Neural cell (in vitro differentiated cells): Measurements from ENCODE around the gene NCR2. TPM values are rescaled to one million over a fixed set of nuclear protein-coding genes. Genes with fewer than 3 reads are reported as not detected.

Experiments
- H2AFZ ChIP-seq: fragments of 200-600, 300-800 bp; sonication (generic), shearing (Covaris generic); 2 replicates; pipeline ENCODE4 v1.6.0; 2014; ENCODE audit warnings: low read depth, mild to moderate bottlenecking, antibody characterized with exemption, low read length, moderate library complexity
- H3F3A ChIP-seq: fragments of 200-600 bp; shearing (Covaris generic); 2 replicates; pipeline ENCODE4 v1.6.1; 2016; ENCODE audit warnings: mild to moderate bottlenecking, moderate library complexity, mixed read lengths, antibody characterized with exemption, low read length; ENCODE audit not compliant: insufficient read depth, poor library complexity, severe bottlenecking
- H3K27ac ChIP-seq: fragments of 200-600, 300-800 bp; sonication (generic), shearing (Covaris generic); 2 replicates; pipeline ENCODE4 v1.5.1; 2014; ENCODE audit warnings: mild to moderate bottlenecking, low read length, moderate library complexity
- H3K27me3 ChIP-seq: fragments of 300-800, 200-600 bp; sonication (generic), shearing (Covaris generic); 2 replicates; pipeline ENCODE4 v1.6.0; 2014; ENCODE audit warnings: mild to moderate bottlenecking, low read depth, low read length, moderate library complexity; ENCODE audit not compliant: insufficient read depth
- H3K36me3 ChIP-seq: fragments of 300-800, 200-600 bp; sonication (generic), shearing (Covaris generic); 2 replicates; pipeline ENCODE4 v1.5.1; 2014; ENCODE audit warnings: mild to moderate bottlenecking, antibody characterized with exemption, low read length, moderate library complexity; ENCODE audit not compliant: insufficient read depth
- H3K4me2 ChIP-seq: fragments of 300-800, 200-600 bp; sonication (generic), shearing (Covaris generic); 2 replicates; pipeline ENCODE4 v1.6.0; 2014; ENCODE audit warnings: mild to moderate bottlenecking, low read length
- H3K4me3 ChIP-seq: fragments of 300-800, 200-600 bp; sonication (generic), shearing (Covaris generic); 2 replicates; pipeline ENCODE4 v1.5.1; 2014; ENCODE audit warnings: mild to moderate bottlenecking, low read length, moderate library complexity
- H3K79me2 ChIP-seq: fragments of 200-600 bp; shearing (Covaris generic); replicated peaks from 2 replicates; pipeline ENCODE4 v1.6.0; 2014; ENCODE audit warnings: mild to moderate bottlenecking, low read length, moderate library complexity; ENCODE audit not compliant: insufficient read depth
- H3K9ac ChIP-seq: fragments of 300-800, 200-600 bp; sonication (generic), shearing (Covaris generic); 2 replicates; pipeline ENCODE4 v1.6.1; 2016; ENCODE audit warnings: mild to moderate bottlenecking, low read length, mixed read lengths
- H3K9me2 ChIP-seq: fragments of 200-600 bp; shearing (Covaris generic); 2 replicates; pipeline ENCODE4 v1.6.1; 2016; ENCODE audit warnings: mild to moderate bottlenecking, low read length, mixed read lengths; ENCODE audit not compliant: insufficient read depth
- H3K9me3 ChIP-seq: fragments of 200-600, 300-800 bp; sonication (generic), shearing (Covaris generic); 2 replicates; pipeline ENCODE4 v1.6.1; 2016; ENCODE audit warnings: mild to moderate bottlenecking, mixed run types, low read length, moderate library complexity, mixed read lengths
- H4K20me1 ChIP-seq: fragments of 200-600 bp; shearing (Covaris generic); 2 replicates; pipeline ENCODE4 v1.6.1; 2016; ENCODE audit warnings: mild to moderate bottlenecking, mixed run types; ENCODE audit not compliant: insufficient read depth
- CTCF ChIP-seq: fragments of 450-650 bp; IDR thresholded peaks from 2 replicates; pipeline ENCODE4 v1.5.1; 2014; ENCODE audit warnings: antibody characterized with exemption, mild to moderate bottlenecking, moderate library complexity; ENCODE audit not compliant: poor library complexity, severe bottlenecking
- EP300 ChIP-seq: fragments of 450-650 bp; conservative IDR thresholded peaks from 2 replicates; pipeline ENCODE4 v1.6.1; 2014; ENCODE audit warnings: antibody characterized with exemption, mild to moderate bottlenecking, moderate library complexity; ENCODE audit not compliant: poor library complexity, severe bottlenecking
- EZH2 ChIP-seq: fragments of 200-600, 300-800 bp; shearing (Covaris generic), sonication (generic); IDR thresholded peaks from 2 replicates; pipeline ENCODE4 v1.6.1; 2014; ENCODE audit warnings: antibody characterized with exemption, low read length, borderline replicate concordance, mild to moderate bottlenecking; ENCODE audit not compliant: insufficient read depth, poor library complexity, severe bottlenecking
- MXI1 ChIP-seq: fragments of 450-650 bp; conservative IDR thresholded peaks from 2 replicates; pipeline ENCODE4 v1.6.1; 2014; ENCODE audit warnings: antibody characterized with exemption, mild to moderate bottlenecking; ENCODE audit not compliant: poor library complexity, severe bottlenecking
- POLR2AphosphoS5 ChIP-seq: IDR thresholded peaks from 2 replicates; pipeline ENCODE4 v1.6.1; 2012
- RAD21 ChIP-seq: fragments of 450-650 bp; conservative IDR thresholded peaks from 2 replicates; pipeline ENCODE4 v1.6.1; 2014; ENCODE audit warnings: antibody characterized with exemption, mild to moderate bottlenecking, moderate library complexity
- SMC3 ChIP-seq: fragments of 450-650 bp; conservative IDR thresholded peaks from 2 replicates; pipeline ENCODE4 v1.6.1; 2014; ENCODE audit warnings: antibody characterized with exemption, mild to moderate bottlenecking, moderate library complexity; ENCODE audit not compliant: poor library complexity
- TAF1 ChIP-seq: IDR thresholded peaks from 2 replicates; pipeline ENCODE4 v1.6.1; 2012; ENCODE audit warnings: low read depth
- polyA plus RNA-seq: library from polyadenylated mRNA; depleted of rRNA; stranded (reverse); fragments of >200 nt; gene quantifications from 2 replicates; pipeline ENCODE4 v1.2.3, GENCODE V29; 2014
- TF ChIP-seq, protein P1 (sequence below): IDR thresholded peaks from 2 replicates; pipeline ENCODE4 v1.6.1; 2012; ENCODE audit warnings: borderline replicate concordance

NCR2 gene
- polyA plus RNA-seq, 1 donor from 2014 or later: not detected

DNA sequence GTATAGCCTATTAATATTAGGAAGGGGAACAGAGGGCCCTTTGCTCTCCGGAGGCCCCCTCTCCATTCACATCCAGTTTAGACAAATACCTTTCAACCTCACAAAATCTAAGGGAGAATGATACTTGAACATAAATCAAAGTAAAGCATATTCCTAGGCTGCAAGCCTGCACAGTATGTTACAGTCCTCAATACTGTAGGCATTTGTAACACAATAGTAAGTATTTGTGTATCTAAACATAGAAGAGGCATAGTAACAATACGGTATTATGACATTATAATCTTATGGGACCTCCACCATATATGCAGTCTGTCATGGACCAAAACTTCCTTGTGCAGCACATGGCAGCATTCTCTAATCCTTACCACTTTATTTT, 46.7 kb upstream of the NCR2 start:
- TF ChIP-seq TAF1 (no peak), SMC3 (no peak), EZH2 (no peak), POLR2AphosphoS5 (no peak), MXI1 (no peak), CTCF (no peak), EP300 (no peak), RAD21 (no peak)
- TF ChIP-seq, protein P1, sequence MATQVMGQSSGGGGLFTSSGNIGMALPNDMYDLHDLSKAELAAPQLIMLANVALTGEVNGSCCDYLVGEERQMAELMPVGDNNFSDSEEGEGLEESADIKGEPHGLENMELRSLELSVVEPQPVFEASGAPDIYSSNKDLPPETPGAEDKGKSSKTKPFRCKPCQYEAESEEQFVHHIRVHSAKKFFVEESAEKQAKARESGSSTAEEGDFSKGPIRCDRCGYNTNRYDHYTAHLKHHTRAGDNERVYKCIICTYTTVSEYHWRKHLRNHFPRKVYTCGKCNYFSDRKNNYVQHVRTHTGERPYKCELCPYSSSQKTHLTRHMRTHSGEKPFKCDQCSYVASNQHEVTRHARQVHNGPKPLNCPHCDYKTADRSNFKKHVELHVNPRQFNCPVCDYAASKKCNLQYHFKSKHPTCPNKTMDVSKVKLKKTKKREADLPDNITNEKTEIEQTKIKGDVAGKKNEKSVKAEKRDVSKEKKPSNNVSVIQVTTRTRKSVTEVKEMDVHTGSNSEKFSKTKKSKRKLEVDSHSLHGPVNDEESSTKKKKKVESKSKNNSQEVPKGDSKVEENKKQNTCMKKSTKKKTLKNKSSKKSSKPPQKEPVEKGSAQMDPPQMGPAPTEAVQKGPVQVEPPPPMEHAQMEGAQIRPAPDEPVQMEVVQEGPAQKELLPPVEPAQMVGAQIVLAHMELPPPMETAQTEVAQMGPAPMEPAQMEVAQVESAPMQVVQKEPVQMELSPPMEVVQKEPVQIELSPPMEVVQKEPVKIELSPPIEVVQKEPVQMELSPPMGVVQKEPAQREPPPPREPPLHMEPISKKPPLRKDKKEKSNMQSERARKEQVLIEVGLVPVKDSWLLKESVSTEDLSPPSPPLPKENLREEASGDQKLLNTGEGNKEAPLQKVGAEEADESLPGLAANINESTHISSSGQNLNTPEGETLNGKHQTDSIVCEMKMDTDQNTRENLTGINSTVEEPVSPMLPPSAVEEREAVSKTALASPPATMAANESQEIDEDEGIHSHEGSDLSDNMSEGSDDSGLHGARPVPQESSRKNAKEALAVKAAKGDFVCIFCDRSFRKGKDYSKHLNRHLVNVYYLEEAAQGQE: peak; percentile 15

GRCh38 chr6:41289815-41290214, 45.6 kb upstream of the NCR2 start:
- Histone ChIP-seq H4K20me1 (no peaks in the 10 kb centered on the region), H3K27ac (no peak overlapping the region), H3K36me3 (no peaks in the 10 kb centered on the region), H3F3A (no peaks in the 10 kb centered on the region), H3K79me2 (no peaks in the 10 kb centered on the region), H3K9me3 (no peaks in the 10 kb centered on the region), H3K27me3 (no peaks in the 10 kb centered on the region), H2AFZ (no peak overlapping the region), H3K4me3 (no peak overlapping the region), H3K9ac (no peak overlapping the region), H3K9me2 (no peaks in the 10 kb centered on the region), H3K4me2 (no peak overlapping the region)
- TF ChIP-seq CTCF (no peak), MXI1 (no peak)

More for the DNA sequence above, 46.7 kb upstream of the NCR2 start:
- no peak overlapping the region for H3K9ac ChIP-seq
- H3K9me2 ChIP-seq: no peaks in the 10 kb centered on the region
- no peaks in the 10 kb centered on the region for H3F3A ChIP-seq
- H3K36me3 ChIP-seq: no peaks in the 10 kb centered on the region
- no peaks in the 10 kb centered on the region for H3K27me3 ChIP-seq
- H3K9me3 ChIP-seq: no peaks in the 10 kb centered on the region
- no peak overlapping the region for H2AFZ ChIP-seq
- no peaks in the 10 kb centered on the region for H3K79me2 ChIP-seq
- no peaks in the 10 kb centered on the region for H4K20me1 ChIP-seq
- H3K27ac ChIP-seq: peak overlapping the region; percentile 45
- no peak overlapping the region for H3K4me3 ChIP-seq
- no peak overlapping the region for H3K4me2 ChIP-seq
